NCI-H69 (cell line): ENCODE data around the gene ADCY5.

Source experiments
- DNase-seq: peaks from one replicate; lab custom pipeline; 2025; lab: John Stamatoyannopoulos, UW

ADCY5 gene

GRCh38 chr3:123369085-123369484 lies 79.8 kb downstream of the ADCY5 start:
- no peak for DNase-seq

GRCh38 chr3:123367467-123368154 lies 81.3 kb downstream of the ADCY5 start:
- no peak for DNase-seq

GRCh38 chr3:123365450-123366143 lies 83.3 kb downstream of the ADCY5 start:
- DNase-seq: peak; percentile 45

GRCh38 chr3:123361071-123361470 lies 87.8 kb downstream of the ADCY5 start:
- no peak for DNase-seq

- DNase-seq: peak; percentile 31
Observed at GRCh38 chr3:123357275-123357674, 91.6 kb downstream of the ADCY5 start.

- DNase-seq: no peak
Observed at GRCh38 chr3:123353850-123354233, 95.0 kb downstream of the ADCY5 start.

- no peak for DNase-seq
Observed at GRCh38 chr3:123353227-123353849, 95.6 kb downstream of the ADCY5 start.

- peak; percentile 4 for DNase-seq
Observed at GRCh38 chr3:123352134-123352554, 96.7 kb downstream of the ADCY5 start.

GRCh38 chr3:123351501-123351900 lies 97.4 kb downstream of the ADCY5 start:
- DNase-seq: no peak

GRCh38 chr3:123350971-123351370 lies 97.9 kb downstream of the ADCY5 start:
- DNase-seq: no peak

GRCh38 chr3:123349566-123350435 lies 99.1 kb downstream of the ADCY5 start:
- DNase-seq: no peak

- no peak for DNase-seq
Observed at GRCh38 chr3:123349201-123349535, 99.7 kb downstream of the ADCY5 start.

- DNase-seq: no peak
Observed at GRCh38 chr3:123348471-123349200, 100.3 kb downstream of the ADCY5 start.

GRCh38 chr3:123347691-123348264 lies 101.1 kb downstream of the ADCY5 start:
- DNase-seq: peak; percentile 80

- DNase-seq: no peak
Observed at GRCh38 chr3:123347205-123347604, 101.7 kb downstream of the ADCY5 start.

GRCh38 chr3:123346021-123346420 lies 102.9 kb downstream of the ADCY5 start:
- no peak for DNase-seq

- no peak for DNase-seq
Observed at GRCh38 chr3:123344907-123345594, 103.8 kb downstream of the ADCY5 start.

GRCh38 chr3:123344175-123344906 lies 104.5 kb downstream of the ADCY5 start:
- DNase-seq: no peak

- DNase-seq: no peak
Observed at GRCh38 chr3:123343296-123344174, 105.4 kb downstream of the ADCY5 start.
